Right lobe of liver (tissue), 6 donors: ENCODE measurements around the gene ITGA8. TPM values are rescaled to one million over a fixed set of nuclear protein-coding genes. Genes with fewer than 3 reads are reported as not detected.

Experiments
- ATAC-seq, 4 donors: fragments of 200-7000 bp; cut with Tn5 transposase; one replicate each; pipeline ENCODE4 v1.9.1; 2020; ENCODE audit warnings: mild to moderate bottlenecking in 4 of 4, moderate library complexity in 4 of 4
- DNase-seq, 3 donors: peaks; one replicate each; pipeline ENCODE4 v3.0.0-alpha.2; 2020
- H3K27ac ChIP-seq, 3 donors: fragments of 200-600 bp; one replicate each; pipeline ENCODE4 v1.8.0; 2022
- H3K27me3 ChIP-seq, 2 donors: fragments of 200-600 bp; one replicate each; pipeline ENCODE4 v1.8.0; 2022
- H3K36me3 ChIP-seq, 4 donors: fragments of 200-600 bp; sonication (generic) in 1 of 4; one replicate each; pipeline versions ENCODE4 v1.5.1 to v1.8.0; 2017 to 2022; ENCODE audit warnings: control low read depth in 1 of 4
- H3K4me1 ChIP-seq, 4 donors: fragments of 200-600 bp; sonication (generic) in 1 of 4; one replicate each; pipeline versions ENCODE4 v1.5.1 to v1.8.0; 2017 to 2022; ENCODE audit warnings: control low read depth in 1 of 4
- H3K4me3 ChIP-seq, 3 donors: fragments of 200-600 bp; one replicate each; pipeline ENCODE4 v1.8.0; 2022
- H3K9me3 ChIP-seq, 4 donors: fragments of 200-600 bp; sonication (generic) in 1 of 4; one replicate each; pipeline versions ENCODE4 v1.5.1 to v1.8.0; 2017 to 2022; ENCODE audit warnings: control low read depth in 1 of 4
- POLR2A ChIP-seq: fragments of 450-650 bp; IDR thresholded peaks from one replicate; pipeline ENCODE4 v1.6.1; 2017; ENCODE audit warnings: antibody characterized with exemption, mild to moderate bottlenecking
- WGBS: methylation state at CpG from one replicate; pipeline ENCODE4 v1.1.6; 2018; ENCODE audit warnings: low coverage, low lambda C conversion rate; ENCODE audit not compliant: insufficient coverage; ENCODE audit errors: missing lambda C conversion rate; 5-methylcytosine and 5-hydroxymethylcytosine counted together
- intact Hi-C, 2 donors: fragments of 100-400 bp; cut with DNase I; formaldehyde crosslinking; loops; one replicate each; pipeline versions ENCODE4 v1.11.2 to v1.14.1; 2022
- total RNA-seq, 6 experiments: library from RNA; depleted of rRNA in 2 of 6; stranded (reverse); fragments of >200 nt in 2 of 6; fragmentation: NEBNext Ultra II Directional in 3 of 6; extraction: Animal tissue kit (Norgen Biotek cat#: 25700) in 3 of 6; gene quantifications; one replicate each; pipeline versions ENCODE4 v1.1.0 to v1.2.4, GENCODE V29; 2016 to 2023
- TF ChIP-seq, protein P1 (sequence below), 4 donors: fragments of 200-600 bp in 3 of 4; fragments of 450-650 bp in 1 of 4; IDR thresholded peaks; one replicate each; pipeline versions ENCODE4 v1.5.1 to v1.8.0; 2016 to 2022; ENCODE audit warnings: antibody characterized with exemption in 4 of 4, mild to moderate bottlenecking in 2 of 4
- donor health status: DM: no; HTN: yes; CAD: no.
- donor health status: DM: no; HTN: no; CAD: no.
- donor health status: DM: no; HTN: no; CAD: no.
- donor health status: DM: no; HTN: yes; CAD: no.
- donor health status: DM: no; HTN: yes; CAD: no.

ITGA8 gene
- total RNA-seq, 6 experiments from 2014 or later = 0.18 to 0.80 (median 0.36) TPM

GRCh38 chr10:15572531-15573045 is 147.1 kb downstream of the ITGA8 start:
- no peak overlapping the region for H3K4me3 ChIP-seq
- 69% methylated on average over 6 of the region's 6 CpGs for WGBS
- H3K27ac ChIP-seq = no peak overlapping the region
- H3K4me1 ChIP-seq = no peaks in the 10 kb centered on the region
- no peaks in the 10 kb centered on the region for H3K9me3 ChIP-seq
- TF ChIP-seq POLR2A = no peak
- TF ChIP-seq, protein P1, sequence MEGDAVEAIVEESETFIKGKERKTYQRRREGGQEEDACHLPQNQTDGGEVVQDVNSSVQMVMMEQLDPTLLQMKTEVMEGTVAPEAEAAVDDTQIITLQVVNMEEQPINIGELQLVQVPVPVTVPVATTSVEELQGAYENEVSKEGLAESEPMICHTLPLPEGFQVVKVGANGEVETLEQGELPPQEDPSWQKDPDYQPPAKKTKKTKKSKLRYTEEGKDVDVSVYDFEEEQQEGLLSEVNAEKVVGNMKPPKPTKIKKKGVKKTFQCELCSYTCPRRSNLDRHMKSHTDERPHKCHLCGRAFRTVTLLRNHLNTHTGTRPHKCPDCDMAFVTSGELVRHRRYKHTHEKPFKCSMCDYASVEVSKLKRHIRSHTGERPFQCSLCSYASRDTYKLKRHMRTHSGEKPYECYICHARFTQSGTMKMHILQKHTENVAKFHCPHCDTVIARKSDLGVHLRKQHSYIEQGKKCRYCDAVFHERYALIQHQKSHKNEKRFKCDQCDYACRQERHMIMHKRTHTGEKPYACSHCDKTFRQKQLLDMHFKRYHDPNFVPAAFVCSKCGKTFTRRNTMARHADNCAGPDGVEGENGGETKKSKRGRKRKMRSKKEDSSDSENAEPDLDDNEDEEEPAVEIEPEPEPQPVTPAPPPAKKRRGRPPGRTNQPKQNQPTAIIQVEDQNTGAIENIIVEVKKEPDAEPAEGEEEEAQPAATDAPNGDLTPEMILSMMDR (IDR thresholded peaks at IDR 0.05) = no peak
- no peak for DNase-seq
- intact Hi-C loops = no loop called here
- H3K36me3 ChIP-seq = no peaks in the 10 kb centered on the region
- no peak for ATAC-seq
- no peaks in the 10 kb centered on the region for H3K27me3 ChIP-seq

- TF ChIP-seq, protein P1 (IDR thresholded peaks at IDR 0.05) = no peak
- no peak for TF ChIP-seq POLR2A
- DNase-seq = peak in 2 of 3 donors; percentile 28 to 47
- Histone ChIP-seq H3K27ac (no peak overlapping the region), H3K36me3 (no peaks in the 10 kb centered on the region), H3K9me3 (no peaks in the 10 kb centered on the region), H3K4me1 (no peaks in the 10 kb centered on the region), H3K27me3 (no peaks in the 10 kb centered on the region), H3K4me3 (no peak overlapping the region)
- intact Hi-C loops = no loop called here
- no peak for ATAC-seq
- WGBS = 10% methylated on average over 2 of the region's 3 CpGs
Observed at GRCh38 chr10:15571575-15571974, 148.1 kb downstream of the ITGA8 start.

DNA sequence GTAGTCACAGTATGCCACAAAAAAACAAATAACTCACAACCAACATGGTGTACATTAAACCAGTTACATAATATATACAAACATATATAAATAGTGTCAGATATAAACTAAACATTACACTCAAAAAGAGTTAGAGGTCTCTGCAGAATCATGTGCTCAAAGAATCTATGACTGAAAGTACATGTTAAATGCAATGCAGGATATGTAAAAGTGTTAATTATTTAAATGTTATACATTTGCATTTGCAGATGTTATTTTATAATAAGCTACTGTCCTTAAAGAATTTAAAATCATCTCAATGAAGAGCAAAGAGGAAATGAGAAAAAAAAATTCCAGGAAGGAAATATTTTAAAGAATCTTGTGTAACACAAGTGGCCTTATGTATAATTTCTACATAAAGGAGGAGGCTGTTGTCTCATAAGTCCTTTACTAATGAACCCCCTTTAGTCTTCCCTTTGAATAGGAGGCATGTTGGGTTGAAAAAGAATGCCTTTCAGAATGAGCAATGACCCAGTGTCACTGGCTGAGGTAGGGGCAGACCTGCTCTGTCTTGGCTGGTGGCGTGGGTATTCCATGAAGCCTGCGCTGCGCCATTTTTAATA is 148.9 kb downstream of the ITGA8 start:
- no peak for ATAC-seq
- H3K4me3 ChIP-seq = no peak overlapping the region
- WGBS = 100% methylated on average over 3 of the region's 3 CpGs
- no peak for DNase-seq
- H3K9me3 ChIP-seq = no peaks in the 10 kb centered on the region
- TF ChIP-seq, protein P1 (IDR thresholded peaks at IDR 0.05) = no peak
- no peak for TF ChIP-seq POLR2A
- H3K27me3 ChIP-seq = no peaks in the 10 kb centered on the region
- no peak overlapping the region for H3K27ac ChIP-seq
- H3K4me1 ChIP-seq = no peaks in the 10 kb centered on the region
- intact Hi-C loops = no loop called here
- H3K36me3 ChIP-seq = no peaks in the 10 kb centered on the region

GRCh38 chr10:15567952-15568351 is 151.8 kb downstream of the ITGA8 start:
- Histone ChIP-seq H3K9me3 (no peaks in the 10 kb centered on the region), H3K36me3 (no peaks in the 10 kb centered on the region), H3K27me3 (no peaks in the 10 kb centered on the region), H3K4me1 (no peaks in the 10 kb centered on the region), H3K27ac (no peak overlapping the region), H3K4me3 (no peak overlapping the region)
- ATAC-seq (no peak), DNase-seq (no peak)
- intact Hi-C loops = no loop called here
- 50% methylated on average over 1 of the region's 1 CpG for WGBS
- no peak for TF ChIP-seq POLR2A
- TF ChIP-seq, protein P1 (IDR thresholded peaks at IDR 0.05) = no peak
